GM19468 (cell line): ENCODE measurements around the gene PIGV.
"Not testable (repeated sequence)": the region's sequence is repeated elsewhere in the genome, so short reads cannot be mapped to it uniquely, and the experiment has no call there.

Experiments used
- ATAC-seq: cut with Tn5 transposase; IDR thresholded peaks from one replicate; pipeline ENCODE4 v1.9.1; 2021; ENCODE audit warnings: mild to moderate bottlenecking, moderate library complexity, moderate number of reproducible peaks; ENCODE audit not compliant: unreplicated experiment; ENCODE audit errors: extremely low read depth

Gene PIGV

GRCh38 chr1:26829184-26829911 lies 41.6 kb downstream of the PIGV start:
- ATAC-seq = no peak

GRCh38 chr1:26831059-26831458 lies 43.3 kb downstream of the PIGV start:
- no peak for ATAC-seq

GRCh38 chr1:26831546-26832248 lies 43.9 kb downstream of the PIGV start:
- no peak for ATAC-seq

- no peak for ATAC-seq
Observed at GRCh38 chr1:26832249-26832960, 44.7 kb downstream of the PIGV start.

- ATAC-seq = peak; percentile 57
Observed at GRCh38 chr1:26833432-26834405, 46.0 kb downstream of the PIGV start.

- ATAC-seq = not testable (repeated sequence)
Observed at GRCh38 chr1:26837665-26838064, 49.9 kb downstream of the PIGV start.

GRCh38 chr1:26838474-26839338 lies 51.0 kb downstream of the PIGV start:
- peak; percentile 42 for ATAC-seq

GRCh38 chr1:26839339-26839722 lies 51.6 kb downstream of the PIGV start:
- no peak for ATAC-seq

GRCh38 chr1:26839779-26840178 lies 52.0 kb downstream of the PIGV start:
- no peak for ATAC-seq

- no peak for ATAC-seq
Observed at GRCh38 chr1:26844424-26845196, 56.9 kb downstream of the PIGV start.

- not testable (repeated sequence) for ATAC-seq
Observed at GRCh38 chr1:26847826-26848225, 60.1 kb downstream of the PIGV start.
